Activated T-helper 1 cell treated with anti-CD3 and anti-CD28 coated beads, Interleukin-2, amount 50 U/mL, for 16 hours (primary cell): ENCODE measurements around the gene RTL10.
A peak's percentile ranks its signal among the peaks of the same experiment; 100 is the strongest.

Experiments
- DNase-seq, 2 donors: peaks; one replicate each; pipeline ENCODE4 v3.0.0-alpha.2; 2020; ENCODE audit warnings: low read depth in 1 of 2, low spot score in 1 of 2

RTL10 gene

GRCh38 chr22:19877626-19878339 lies 23.1 kb upstream of the RTL10 start:
- peak in 1 of 2 donors; percentile 2 for DNase-seq

- DNase-seq = peak in 1 of 2 donors; percentile 2
Observed at GRCh38 chr22:19876941-19877625, 22.4 kb upstream of the RTL10 start.

GRCh38 chr22:19876314-19876940 lies 21.8 kb upstream of the RTL10 start:
- no peak for DNase-seq

GRCh38 chr22:19875531-19876313 lies 21.0 kb upstream of the RTL10 start:
- DNase-seq = no peak

- no peak for DNase-seq
Observed at GRCh38 chr22:19875061-19875530, 20.4 kb upstream of the RTL10 start.

GRCh38 chr22:19874307-19875060 lies 19.8 kb upstream of the RTL10 start:
- no peak for DNase-seq

GRCh38 chr22:19873960-19874306 lies 19.3 kb upstream of the RTL10 start:
- peak in 1 of 2 donors; percentile 3 for DNase-seq

GRCh38 chr22:19873138-19873959 lies 18.7 kb upstream of the RTL10 start:
- DNase-seq = peak in 1 of 2 donors; percentile 1

- peak in 1 of 2 donors; percentile 1 for DNase-seq
Observed at GRCh38 chr22:19872779-19873137, 18.1 kb upstream of the RTL10 start.

GRCh38 chr22:19871845-19872778 lies 17.4 kb upstream of the RTL10 start:
- DNase-seq = peak in 1 of 2 donors; percentile 1

DNA sequence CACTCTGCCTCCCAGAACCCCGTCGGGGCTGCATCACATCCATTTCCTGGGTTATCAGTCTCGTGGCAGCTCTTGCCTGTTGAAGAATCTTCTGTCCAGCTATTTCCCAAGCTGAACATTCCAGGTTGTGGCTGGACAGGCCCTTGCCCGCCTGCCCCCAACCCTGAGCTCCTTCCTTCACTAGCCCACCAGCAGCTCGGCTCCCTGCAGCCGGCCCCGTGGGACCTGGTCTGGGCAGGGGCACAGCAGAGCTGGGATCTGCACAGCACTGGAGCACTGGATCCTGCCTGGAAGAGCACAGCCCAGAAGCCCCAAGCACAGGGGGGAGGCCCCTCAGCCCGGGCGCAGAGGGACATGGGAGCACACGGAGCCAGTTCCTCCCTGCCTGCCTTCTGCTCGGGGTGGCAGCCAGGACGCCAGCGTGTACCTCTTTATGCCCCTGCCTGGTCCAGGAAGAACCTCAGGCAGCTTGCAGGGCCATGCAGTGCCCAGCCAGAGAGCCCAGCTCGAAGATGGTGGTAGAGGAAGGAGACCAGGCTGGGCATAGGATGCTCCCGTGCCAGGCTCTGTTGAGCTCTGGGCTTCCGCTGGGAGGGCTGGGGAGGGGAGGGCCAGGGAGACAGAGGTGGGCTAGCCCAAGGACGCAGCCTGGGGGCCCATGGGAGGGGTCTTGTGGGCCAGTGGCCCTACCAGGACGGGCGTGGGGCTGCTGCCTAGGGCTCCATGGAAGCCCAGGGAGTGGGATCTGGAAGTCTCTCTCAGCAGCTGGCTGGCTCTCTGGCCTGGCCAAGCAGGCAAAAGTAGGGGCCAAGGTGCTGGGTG lies 16.6 kb upstream of the RTL10 start:
- no peak for DNase-seq

DNA sequence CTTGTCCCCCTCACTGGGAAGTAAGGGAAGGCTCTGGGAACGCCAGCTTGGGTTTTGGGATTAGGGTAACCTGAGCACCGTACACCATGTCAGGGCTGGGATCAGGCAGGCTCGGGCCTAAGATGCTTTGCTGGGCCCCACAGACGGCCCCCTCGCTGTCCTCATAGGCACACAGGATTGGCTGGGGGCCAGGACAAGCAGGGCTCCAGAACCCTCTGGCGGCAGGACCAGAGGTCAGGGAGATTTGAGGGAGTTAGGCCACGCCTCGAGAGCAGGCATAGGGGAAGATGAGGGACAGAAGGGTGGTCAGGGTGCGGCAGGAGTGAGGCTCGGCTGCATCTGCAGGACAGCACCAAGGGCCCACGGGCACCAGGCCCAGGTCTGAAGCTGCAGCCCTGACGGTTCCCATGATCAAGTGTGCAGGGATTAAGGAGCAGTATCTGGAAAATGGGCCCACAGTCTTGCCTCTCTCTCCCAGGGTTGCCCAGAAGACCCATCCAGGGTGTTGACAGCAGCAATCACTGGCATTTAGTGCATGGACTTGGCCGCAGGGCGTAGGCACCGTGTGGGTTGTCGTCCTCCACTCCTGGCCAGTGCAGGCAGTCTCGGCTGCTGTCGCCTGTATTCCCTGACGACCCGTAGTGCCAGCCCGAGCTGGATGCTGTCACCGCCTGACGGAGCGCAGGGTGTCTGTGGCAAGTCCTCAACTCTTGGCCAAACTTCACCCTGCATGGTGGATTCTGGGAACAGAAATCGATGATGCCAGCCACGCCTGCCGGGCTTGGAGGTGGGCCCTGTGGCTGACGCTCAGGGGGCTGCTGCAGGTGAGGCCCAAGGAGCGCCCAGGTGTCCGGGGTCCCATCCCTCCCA lies 15.7 kb upstream of the RTL10 start:
- DNase-seq = no peak

- DNase-seq = peak in 1 of 2 donors; percentile 2
Observed at GRCh38 chr22:19869497-19870152, 15.0 kb upstream of the RTL10 start.

- peak in 1 of 2 donors; percentile 2 for DNase-seq
Observed at GRCh38 chr22:19868773-19869471, 14.2 kb upstream of the RTL10 start.

GRCh38 chr22:19868333-19868732 lies 13.7 kb upstream of the RTL10 start:
- peak in 1 of 2 donors; percentile 0 for DNase-seq

GRCh38 chr22:19867617-19868016 lies 12.9 kb upstream of the RTL10 start:
- no peak for DNase-seq
